Activated CD4-positive, alpha-beta T cell treated with anti-CD3 and anti-CD28 coated beads, Interleukin-2, amount 50 U/mL, for 1 hour (primary cell): ENCODE data around the gene ZNF260.

Source experiments
- DNase-seq: peaks from one replicate; pipeline ENCODE4 v3.0.0-alpha.2; 2020

Gene ZNF260

DNA sequence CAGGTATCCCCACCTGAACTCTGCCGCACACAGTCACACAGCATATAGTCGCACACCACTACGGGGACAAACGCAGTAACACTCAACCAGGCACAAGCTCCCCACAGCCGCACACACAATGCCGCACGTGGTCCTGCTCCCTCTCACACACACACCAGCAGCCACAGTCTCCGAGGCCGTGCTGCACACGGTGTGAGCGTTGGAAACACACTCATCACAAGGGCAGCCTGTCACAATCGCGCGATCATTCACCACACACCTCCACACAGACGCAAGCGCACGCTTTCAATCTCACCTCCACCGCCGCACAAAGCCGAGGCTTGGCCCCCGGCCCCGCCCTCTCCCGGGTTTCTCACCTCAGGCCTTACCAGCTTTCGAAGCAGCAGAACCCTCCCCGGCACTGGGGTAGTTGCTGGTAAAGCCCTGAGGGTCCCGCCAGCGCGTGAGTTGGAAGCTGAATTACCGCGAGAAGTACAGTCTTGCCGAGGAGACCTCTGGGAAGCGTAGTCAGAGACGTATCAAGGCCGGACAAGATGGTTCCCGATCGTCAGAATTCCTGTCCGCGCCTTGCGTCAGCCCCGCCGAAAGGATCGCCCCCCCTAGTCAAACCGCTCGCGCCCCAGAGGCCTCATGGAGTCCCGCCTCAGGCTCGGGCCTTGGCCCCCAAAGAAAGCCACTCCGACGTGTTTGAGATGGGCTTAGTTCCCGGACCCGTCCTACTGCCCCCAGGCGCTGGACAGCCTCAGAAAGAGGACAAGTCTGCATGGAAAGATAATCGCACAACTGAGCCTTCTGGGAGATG is 38.8 kb downstream of the ZNF260 start, which contains the start of gene ZNF566:
ZNF566 (minus strand) TSS at position 444 of the 802 bp plus-strand sequence. CDS start 13,004 bp downstream, outside the sequence.
- peak; percentile 89 for DNase-seq

GRCh38 chr19:36488846-36489117 is 39.3 kb downstream of the ZNF260 start:
- peak; percentile 31 for DNase-seq

DNA sequence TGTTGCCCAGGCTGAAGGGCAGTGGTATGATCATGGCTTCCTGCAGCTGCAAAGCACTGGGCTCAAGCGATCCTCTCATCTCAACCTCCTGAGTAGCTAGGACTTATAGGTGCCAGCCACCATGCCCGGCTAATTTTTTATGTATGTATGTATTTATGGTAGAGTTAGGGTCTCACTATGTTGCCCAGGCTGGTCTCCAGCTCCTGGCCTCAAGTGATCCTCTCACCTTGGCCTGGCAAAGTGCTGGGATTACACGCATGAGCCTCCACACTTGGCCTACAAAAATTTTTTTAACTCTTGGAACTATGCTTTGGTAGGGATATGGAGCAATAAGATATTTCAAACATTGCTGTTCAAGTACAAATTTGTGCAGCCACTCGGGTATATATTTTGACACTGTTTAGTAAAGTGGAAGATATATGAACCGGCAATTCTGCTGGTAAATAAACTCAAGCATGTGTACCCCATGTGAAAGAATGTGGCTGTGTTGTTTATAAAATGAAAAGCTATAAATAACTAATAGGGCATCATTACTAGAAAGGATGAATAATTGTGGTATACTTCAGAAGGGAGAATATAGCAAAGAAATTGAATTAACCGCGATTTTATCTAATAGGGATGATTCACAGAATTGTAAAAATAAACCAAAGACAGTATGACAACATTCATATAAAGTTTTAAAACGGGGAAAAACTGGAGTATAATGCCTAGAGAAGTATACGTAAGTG is 39.8 kb downstream of the ZNF260 start:
- no peak for DNase-seq

DNA sequence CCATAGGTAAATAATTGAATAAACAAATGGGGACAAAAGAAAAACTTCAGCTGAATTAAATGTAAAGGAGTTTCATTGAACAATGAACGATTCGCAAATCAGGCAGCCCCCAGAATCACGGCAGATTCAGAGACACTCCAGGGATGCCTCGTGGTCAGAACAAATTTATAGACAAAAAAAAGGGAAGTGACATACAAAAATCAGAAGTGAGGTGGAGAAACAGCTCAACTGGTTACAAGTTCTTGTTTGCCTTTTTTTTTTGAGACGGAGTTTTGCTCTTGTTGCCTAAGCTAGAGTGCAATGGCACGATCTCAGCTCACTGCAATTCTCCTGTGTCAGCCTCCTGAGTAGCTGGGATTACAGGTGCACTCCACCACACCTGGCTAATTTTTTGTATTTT is 44.4 kb downstream of the ZNF260 start:
- no peak for DNase-seq

- no peak for DNase-seq
These were observed 45.2 kb downstream of the ZNF260 start for GRCh38 chr19:36482876-36483275.
